Heart right ventricle (tissue), 16 donors: ENCODE results near the gene SYNE1. TPM values are rescaled to one million over a fixed set of nuclear protein-coding genes. Genes with fewer than 3 reads are reported as not detected.

Experiments used
- ATAC-seq, 8 donors: fragments of 200-7000 bp; cut with Tn5 transposase; one replicate each; pipeline ENCODE4 v1.9.1; 2020; ENCODE audit warnings: mild to moderate bottlenecking in 8 of 8, moderate library complexity in 8 of 8, moderate number of reproducible peaks in 1 of 8
- DNase-seq, 2 donors: peaks; one replicate each; pipeline ENCODE4 v3.0.0-alpha.2; 2020
- H3K27ac ChIP-seq, 10 donors: fragments of 200-600 bp; sonication (generic) in 2 of 10; one replicate each; pipeline versions ENCODE4 v1.5.0 to v1.8.0; 2020 to 2022; ENCODE audit warnings: mild to moderate bottlenecking in 3 of 10
- H3K27me3 ChIP-seq, 7 donors: fragments of 200-600 bp; one replicate each; pipeline ENCODE4 v1.8.0; 2021 to 2022; ENCODE audit warnings: mild to moderate bottlenecking in 2 of 7
- H3K36me3 ChIP-seq, 9 donors: fragments of 200-600 bp; sonication (generic) in 1 of 9; one replicate each; pipeline versions ENCODE4 v1.5.0 to v1.8.0; 2020 to 2022; ENCODE audit warnings: mild to moderate bottlenecking in 2 of 9
- H3K4me1 ChIP-seq, 9 donors: fragments of 200-600 bp; sonication (generic) in 1 of 9; one replicate each; pipeline versions ENCODE4 v1.5.0 to v1.8.0; 2020 to 2022; ENCODE audit warnings: mild to moderate bottlenecking in 4 of 9
- H3K4me3 ChIP-seq, 10 donors: fragments of 200-600 bp; sonication (generic) in 2 of 10; one replicate each; pipeline versions ENCODE4 v1.5.0 to v1.8.0; 2020 to 2022; ENCODE audit warnings: mild to moderate bottlenecking in 7 of 10, moderate library complexity in 2 of 10
- H3K9me3 ChIP-seq, 11 donors: fragments of 200-600 bp in 10 of 11; sonication (generic) in 2 of 11; one replicate each; pipeline versions ENCODE4 v1.5.0 to v1.8.0; 2013 to 2022; ENCODE audit warnings: mild to moderate bottlenecking in 2 of 11, control low read depth in 1 of 11, moderate library complexity in 1 of 11
- CTCF ChIP-seq, 9 donors: fragments of 200-600 bp; sonication (generic) in 2 of 9; IDR thresholded peaks; one replicate each; pipeline versions ENCODE4 v1.5.0 to v1.8.0; 2021 to 2022; ENCODE audit warnings: antibody characterized with exemption in 9 of 9, mild to moderate bottlenecking in 5 of 9, moderate library complexity in 1 of 9
- WGBS, 2 donors: extraction: QIAGEN DNeasy Blood & Tissue Kit; methylation state at CpG; one replicate each; pipeline ENCODE4 v1.1.7; 2013; ENCODE audit warnings: inconsistent platforms in 1 of 2; 5-methylcytosine and 5-hydroxymethylcytosine counted together
- intact Hi-C, 10 donors: fragments of 100-400 bp; cut with DNase I; formaldehyde crosslinking; loops; one replicate each; pipeline versions ENCODE4 v1.11.1 to v1.14.2; 2022
- polyA plus RNA-seq, 2 donors: library from polyadenylated mRNA; stranded (reverse); fragments of 200-250 nt; gene quantifications; one replicate each; pipeline ENCODE4 v1.2.3, GENCODE V29; 2013
- total RNA-seq, 10 donors: library from RNA; stranded (reverse); fragmentation: NEBNext Ultra II Directional in 3 of 10; extraction: Animal tissue kit (Norgen Biotek cat#: 25700) in 3 of 10; gene quantifications; one replicate each; pipeline versions ENCODE4 v1.2.1 to v1.2.4, GENCODE V29; 2021 to 2023
- donor health status: Arrhythmogenic right ventricular cardiomyopathy.
- donor health status: ischemic (EF 13 %, LVEDD 7.1; RV severe dilation, severe dysfunction).
- donor health status: healthy with polysubstance abuse.
- donor health status: DM: no; HTN: yes; CAD: no.
- donor health status: DM: no; HTN: no; CAD: no.
- donor health status: ischemic (EF 25% LVEDD 6.9; RV normal size, moderate dysfunction).
- donor health status: ischemic (EF 25% LVEDD 5.7; RV mildly dilated, moderate dysfunction).
- donor health status: healthy.
- donor health status: DM: yes; HTN: yes; CAD: no.
- donor health status: Ischemic cardiomyopathy.
- donor health status: ischemic (EF 35%, LVEDD 5.7; RV mildly dilated, moderate dysfunction).
- donor health status: nonischemic (EF 11% LVEDD 7.7; RV severe dilation, severe dysfunction).
- donor health status: DM: yes; HTN: yes; CAD: no.
- donor health status: PGD.
- donor health status: ischemic (EF 29% LVEDD 5.4; RV normal size, mild dysfunction).
- donor health status: nonischemic (EF 23%, LVEDD 6.1; RV moderate dilation, normal function).

Gene SYNE1
- total and polyA plus RNA-seq, 12 donors = 18.9 to 176 (median 126) TPM

- H3K36me3 ChIP-seq = peaks cover 0 to 98% (median 58%) of the 10 kb centered on the region in 9 donors
- DNase-seq (no peak), ATAC-seq (no peak)
- H3K4me3 ChIP-seq = no peak overlapping the region
- no peak for TF ChIP-seq CTCF (IDR thresholded peaks at IDR 0.05)
- peaks cover 0 to 24% (median 11%) of the 10 kb centered on the region in 9 donors for H3K4me1 ChIP-seq
- H3K27me3 ChIP-seq = no peaks in the 10 kb centered on the region
- H3K9me3 ChIP-seq = peaks cover 0 to 21% (median 15%) of the 10 kb centered on the region in 11 donors
- intact Hi-C loops = no loop called here
- peak overlapping the region in 5 of 10 donors; percentile 11 to 45 (median 30) for H3K27ac ChIP-seq
- WGBS, 2 donors = 97 to 99% methylated on average over 2 of the region's 2 CpGs
Observed at GRCh38 chr6:152226119-152226518, 411.0 kb downstream of the SYNE1 start.

- TF ChIP-seq CTCF (IDR thresholded peaks at IDR 0.05) = no peak
- H3K4me3 ChIP-seq = no peak overlapping the region
- peak in 3 of 8 donors; percentile 38 to 58 (median 49) for ATAC-seq
Observed at GRCh38 chr6:152225241-152225934, 411.8 kb downstream of the SYNE1 start.

DNA sequence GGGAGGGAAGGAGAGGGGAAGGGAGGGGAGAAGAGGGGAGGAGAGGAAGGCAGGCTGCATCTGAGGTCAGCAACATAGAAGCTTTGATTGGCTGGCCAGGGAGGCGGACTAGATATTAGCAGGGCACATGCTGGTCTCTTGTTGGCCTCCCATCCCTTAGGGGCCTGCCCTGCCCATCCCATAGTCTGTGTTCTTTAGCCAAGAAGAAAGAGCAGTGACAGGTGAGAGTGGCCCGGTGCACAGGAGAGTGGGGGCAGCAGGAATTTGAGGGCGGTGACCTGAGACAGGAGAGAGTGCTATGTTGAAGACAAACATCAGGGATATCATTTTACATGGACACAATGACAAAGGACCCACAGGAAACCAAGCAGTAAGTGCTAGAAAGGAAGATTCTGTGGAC, 413.5 kb downstream of the SYNE1 start:
- TF ChIP-seq CTCF (IDR thresholded peaks at IDR 0.05) = no peak
- H3K9me3 ChIP-seq = peaks cover 0 to 21% (median 15%) of the 10 kb centered on the region in 11 donors
- intact Hi-C loops = loop anchor here in 1 of 10 donors (5.0 kb wide), 1 partner anchor 39 kb away; no protein-coding TSS in a partner anchor
- no peak for DNase-seq
- no peaks in the 10 kb centered on the region for H3K27me3 ChIP-seq
- peaks cover 0 to 35% (median 17%) of the 10 kb centered on the region in 9 donors for H3K4me1 ChIP-seq
- no peak overlapping the region for H3K4me3 ChIP-seq
- ATAC-seq = peak in 1 of 8 donors; percentile 22
- H3K27ac ChIP-seq = no peak overlapping the region
- 95 to 96% methylated on average over 3 of the region's 3 CpGs for WGBS, 2 donors
- peaks cover 0 to 98% (median 64%) of the 10 kb centered on the region in 9 donors for H3K36me3 ChIP-seq

More at GRCh38 chr6:152225241-152225934, 411.8 kb downstream of the SYNE1 start:
- no peak for DNase-seq
- Histone ChIP-seq H3K27ac (peak overlapping the region in 5 of 10 donors; percentile 11 to 45 (median 30)), H3K27me3 (no peaks in the 10 kb centered on the region), H3K4me1 (peaks cover 0 to 31% (median 14%) of the 10 kb centered on the region in 9 donors), H3K9me3 (peaks cover 0 to 21% (median 15%) of the 10 kb centered on the region in 11 donors), H3K36me3 (peaks cover 0 to 98% (median 54%) of the 10 kb centered on the region in 9 donors)
- 58 to 71% methylated on average over 7 of the region's 7 CpGs for WGBS, 2 donors
- intact Hi-C loops = no loop called here

DNA sequence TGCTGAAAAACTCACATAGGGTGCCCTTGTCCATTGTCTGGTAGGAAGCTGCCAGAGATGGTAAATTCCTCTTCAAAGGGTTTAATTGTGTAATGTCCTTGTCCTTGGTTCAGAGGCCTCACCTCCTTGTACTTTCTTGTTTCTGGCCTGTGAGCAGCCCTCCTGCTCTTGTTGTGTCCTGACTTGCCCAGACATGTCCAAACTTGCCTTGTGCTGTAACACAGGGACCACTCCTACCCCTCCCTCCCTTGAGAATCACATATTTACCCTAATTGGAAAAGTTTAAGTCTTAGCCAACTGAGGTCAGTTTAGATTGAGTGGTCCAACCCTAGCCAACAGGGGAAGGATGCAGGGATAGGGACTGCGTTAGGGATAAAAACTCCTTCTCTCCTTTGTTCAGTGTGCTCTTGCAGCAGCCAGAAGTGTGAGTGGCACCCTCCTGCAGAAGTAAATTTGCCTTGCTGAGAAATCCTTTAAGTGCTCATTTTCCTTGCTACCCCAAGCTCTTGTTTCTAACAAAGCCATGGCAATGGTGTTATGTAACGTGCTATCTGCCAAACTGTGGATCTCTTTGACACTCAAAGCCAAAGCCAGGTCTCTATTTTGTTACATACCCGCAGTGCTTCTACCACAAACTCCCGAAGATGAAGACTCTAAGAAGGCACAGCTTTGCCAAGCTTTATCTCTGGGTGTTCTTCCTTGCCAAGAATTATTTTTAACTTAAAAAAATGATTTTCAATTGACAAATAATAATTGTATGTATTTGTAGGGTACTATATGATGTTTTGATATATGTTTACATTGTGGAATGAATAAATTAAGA, 415.1 kb downstream of the SYNE1 start:
- intact Hi-C loops = loop anchor here in 1 of 10 donors (5.0 kb wide), 1 partner anchor 40 kb away; no protein-coding TSS in a partner anchor
- Histone ChIP-seq H3K4me3 (no peak overlapping the region), H3K9me3 (peaks cover 0 to 21% (median 15%) of the 10 kb centered on the region in 11 donors), H3K27me3 (no peaks in the 10 kb centered on the region), H3K27ac (peak overlapping the region in 9 of 10 donors; percentile 12 to 79 (median 64)), H3K4me1 (peaks cover 0 to 31% (median 15%) of the 10 kb centered on the region in 9 donors), H3K36me3 (peaks cover 0 to 100% (median 81%) of the 10 kb centered on the region in 9 donors)
- DNase-seq (no peak), ATAC-seq (no peak)
- no peak for TF ChIP-seq CTCF (IDR thresholded peaks at IDR 0.05)
- WGBS, 2 donors = 87 to 90% methylated on average over 4 of the region's 4 CpGs
